Liver (tissue), 9 donors: Measurements from ENCODE around the gene NR6A1. TPM values are rescaled to one million over a fixed set of nuclear protein-coding genes. Genes with fewer than 3 reads are reported as not detected.

ENCODE experiments used
- DNase-seq: peaks from one replicate; pipeline ENCODE4 v3.0.0-alpha.2; 2017; ENCODE audit warnings: low spot score
- H3K27ac ChIP-seq, 2 donors: one replicate each; pipeline ENCODE4 v1.7.0; 2013; ENCODE audit warnings: inconsistent platforms in 2 of 2, low read length in 2 of 2, control low read depth in 1 of 2, low read depth in 1 of 2, mild to moderate bottlenecking in 1 of 2
- H3K27me3 ChIP-seq, 4 donors: one replicate each; pipeline versions ENCODE4 v1.6.1 to v1.7.0; 2013; ENCODE audit warnings: low read length in 3 of 4, inconsistent platforms in 1 of 4, mild to moderate bottlenecking in 1 of 4, moderate library complexity in 1 of 4; ENCODE audit not compliant: control insufficient read depth in 4 of 4, insufficient read depth in 4 of 4
- H3K36me3 ChIP-seq, 4 donors: one replicate each; pipeline versions ENCODE4 v1.6.1 to v1.7.0; 2013; ENCODE audit warnings: low read length in 3 of 4, mild to moderate bottlenecking in 3 of 4, low read depth in 1 of 4, moderate library complexity in 1 of 4; ENCODE audit not compliant: control insufficient read depth in 4 of 4, insufficient read depth in 3 of 4
- H3K4me1 ChIP-seq, 4 donors: one replicate each; pipeline versions ENCODE4 v1.6.1 to v1.7.0; 2013; ENCODE audit warnings: low read length in 3 of 4, mild to moderate bottlenecking in 3 of 4, moderate library complexity in 1 of 4; ENCODE audit not compliant: control insufficient read depth in 4 of 4, insufficient read depth in 4 of 4
- H3K4me3 ChIP-seq, 3 donors: one replicate each; pipeline versions ENCODE4 v1.6.1 to v1.7.0; 2013; ENCODE audit warnings: low read length in 3 of 3, control low read depth in 1 of 3, low read depth in 1 of 3, mild to moderate bottlenecking in 1 of 3
- H3K9ac ChIP-seq, 2 donors: one replicate each; pipeline ENCODE4 v1.7.0; 2013; ENCODE audit warnings: low read length in 2 of 2, mild to moderate bottlenecking in 2 of 2, moderate library complexity in 2 of 2, control low read depth in 1 of 2, low read depth in 1 of 2
- H3K9me3 ChIP-seq, 4 donors: one replicate each; pipeline versions ENCODE4 v1.6.1 to v1.7.0; 2013; ENCODE audit warnings: low read length in 3 of 4; ENCODE audit not compliant: control insufficient read depth in 4 of 4
- ATF3 ChIP-seq: IDR thresholded peaks from 2 replicates; pipeline ENCODE4 v1.6.1; 2016; ENCODE audit warnings: antibody characterized with exemption
- CTCF ChIP-seq: fragments of 150-350 bp; IDR thresholded peaks from 2 replicates; pipeline ENCODE4 v1.5.1; 2017; ENCODE audit warnings: improper control_type of control experiment, low read depth, low read length; ENCODE audit not compliant: missing input control
- EGR1 ChIP-seq, 2 donors: IDR thresholded peaks; 2 replicates each; pipeline ENCODE4 v1.6.1; 2016 to 2018; ENCODE audit warnings: antibody characterized with exemption in 2 of 2, low read depth in 2 of 2
- FOXA1 ChIP-seq: IDR thresholded peaks from 2 replicates; pipeline ENCODE4 v1.6.1; 2016; ENCODE audit warnings: antibody characterized with exemption
- FOXA2 ChIP-seq: IDR thresholded peaks from 2 replicates; pipeline ENCODE4 v1.6.1; 2016; ENCODE audit warnings: antibody characterized with exemption
- GABPA ChIP-seq, 2 donors: IDR thresholded peaks in 1 of 2; conservative IDR thresholded peaks in 1 of 2; 2 replicates each; pipeline ENCODE4 v1.6.1; 2016; ENCODE audit warnings: antibody characterized with exemption in 2 of 2, mild to moderate bottlenecking in 1 of 2, moderate library complexity in 1 of 2
- HNF4A ChIP-seq, 2 donors: conservative IDR thresholded peaks; 2 replicates each; pipeline ENCODE4 v1.6.1; 2016; ENCODE audit warnings: antibody characterized with exemption in 2 of 2, mild to moderate bottlenecking in 2 of 2
- HNF4G ChIP-seq: IDR thresholded peaks from 2 replicates; pipeline ENCODE4 v1.6.1; 2016; ENCODE audit warnings: antibody characterized with exemption
- JUND ChIP-seq, 2 donors: IDR thresholded peaks; 2 replicates each; pipeline ENCODE4 v1.6.1; 2016; ENCODE audit warnings: antibody characterized with exemption in 2 of 2
- NR2F2 ChIP-seq: IDR thresholded peaks from 2 replicates; pipeline ENCODE4 v1.6.1; 2016; ENCODE audit warnings: antibody characterized with exemption
- RAD21 ChIP-seq, 2 donors: IDR thresholded peaks; 2 replicates each; pipeline ENCODE4 v1.6.1; 2016; ENCODE audit warnings: antibody characterized with exemption in 2 of 2, mild to moderate bottlenecking in 2 of 2
- REST ChIP-seq: IDR thresholded peaks from 2 replicates; pipeline ENCODE4 v1.6.1; 2016; ENCODE audit warnings: antibody characterized with exemption, mild to moderate bottlenecking
- RXRA ChIP-seq, 2 donors: IDR thresholded peaks; 2 replicates each; pipeline ENCODE4 v1.6.1; 2017 to 2018; ENCODE audit warnings: antibody characterized with exemption in 2 of 2, mild to moderate bottlenecking in 1 of 2
- SP1 ChIP-seq: IDR thresholded peaks from 2 replicates; pipeline ENCODE4 v1.6.1; 2018; ENCODE audit warnings: antibody characterized with exemption, mild to moderate bottlenecking
- TAF1 ChIP-seq: conservative IDR thresholded peaks from 2 replicates; pipeline ENCODE4 v1.6.1; 2016; ENCODE audit warnings: antibody characterized with exemption, mild to moderate bottlenecking
- YY1 ChIP-seq: IDR thresholded peaks from 2 replicates; pipeline ENCODE4 v1.6.1; 2016; ENCODE audit warnings: antibody characterized with exemption, mild to moderate bottlenecking
- WGBS: extraction: QIAGEN DNeasy Blood & Tissue Kit; methylation state at CpG from one replicate; pipeline ENCODE4 v1.1.7; 2013; 5-methylcytosine and 5-hydroxymethylcytosine counted together
- polyA plus RNA-seq, 2 donors: library from polyadenylated mRNA; stranded (reverse) in 1 of 2; unstranded in 1 of 2; fragments of 200-250 nt in 1 of 2; fragments of >200 nt in 1 of 2; fragmentation: Nextera tagmentation in 1 of 2; extraction: Ambion mirVana in 1 of 2; gene quantifications; one replicate each; pipeline versions ENCODE4 v1.2.1 to v1.2.3, GENCODE V29; 2013 to 2015
- total RNA-seq, 2 donors: library from RNA; depleted of rRNA; stranded (reverse); fragments of >200 nt; gene quantifications; one replicate each; pipeline ENCODE4 v1.2.3, GENCODE V29; 2014
- TF ChIP-seq, protein P1 (sequence below): IDR thresholded peaks from 2 replicates; pipeline ENCODE4 v1.6.1; 2016; ENCODE audit warnings: antibody characterized with exemption
- TF ChIP-seq, protein P2 (sequence below): IDR thresholded peaks from 2 replicates; pipeline ENCODE4 v1.6.1; 2016; ENCODE audit warnings: antibody characterized with exemption
- donor health status: healthy.
- donor health status: healthy.
- donor health status: healthy.
- donor health status: healthy.
- donor health status: healthy.

NR6A1 gene
- total and polyA plus RNA-seq, 4 donors = 0.72 to 6.1 (median 2.1) TPM

- H3K9ac ChIP-seq = no peak overlapping the region
- H3K4me1 ChIP-seq = peaks cover 0 to 2% (median 0%) of the 10 kb centered on the region in 4 donors
- no peaks in the 10 kb centered on the region for H3K36me3 ChIP-seq
- H3K9me3 ChIP-seq = no peaks in the 10 kb centered on the region
- TF ChIP-seq JUND (IDR thresholded peaks at IDR 0.05) = no peak
- no peak for TF ChIP-seq HNF4A (conservative IDR thresholded peaks at IDR 0.05)
- TF ChIP-seq REST = no peak
- no peak for TF ChIP-seq EGR1 (IDR thresholded peaks at IDR 0.05; ENCODE audit: low read depth in 2 of 2)
- no peak for TF ChIP-seq YY1
- TF ChIP-seq RAD21 (IDR thresholded peaks at IDR 0.05) = no peak
- TF ChIP-seq FOXA1 = no peak
- TF ChIP-seq HNF4G = no peak
- no peak for TF ChIP-seq RXRA (IDR thresholded peaks at IDR 0.05)
- no peak for TF ChIP-seq FOXA2
- TF ChIP-seq GABPA (IDR thresholded peaks at IDR 0.05 in 1 of 2, conservative IDR thresholded peaks at IDR 0.05 in 1 of 2) = no peak
- no peak for TF ChIP-seq ATF3
- TF ChIP-seq, protein P1, sequence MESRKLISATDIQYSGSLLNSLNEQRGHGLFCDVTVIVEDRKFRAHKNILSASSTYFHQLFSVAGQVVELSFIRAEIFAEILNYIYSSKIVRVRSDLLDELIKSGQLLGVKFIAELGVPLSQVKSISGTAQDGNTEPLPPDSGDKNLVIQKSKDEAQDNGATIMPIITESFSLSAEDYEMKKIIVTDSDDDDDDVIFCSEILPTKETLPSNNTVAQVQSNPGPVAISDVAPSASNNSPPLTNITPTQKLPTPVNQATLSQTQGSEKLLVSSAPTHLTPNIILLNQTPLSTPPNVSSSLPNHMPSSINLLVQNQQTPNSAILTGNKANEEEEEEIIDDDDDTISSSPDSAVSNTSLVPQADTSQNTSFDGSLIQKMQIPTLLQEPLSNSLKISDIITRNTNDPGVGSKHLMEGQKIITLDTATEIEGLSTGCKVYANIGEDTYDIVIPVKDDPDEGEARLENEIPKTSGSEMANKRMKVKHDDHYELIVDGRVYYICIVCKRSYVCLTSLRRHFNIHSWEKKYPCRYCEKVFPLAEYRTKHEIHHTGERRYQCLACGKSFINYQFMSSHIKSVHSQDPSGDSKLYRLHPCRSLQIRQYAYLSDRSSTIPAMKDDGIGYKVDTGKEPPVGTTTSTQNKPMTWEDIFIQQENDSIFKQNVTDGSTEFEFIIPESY = no peak
- TF ChIP-seq, protein P2, sequence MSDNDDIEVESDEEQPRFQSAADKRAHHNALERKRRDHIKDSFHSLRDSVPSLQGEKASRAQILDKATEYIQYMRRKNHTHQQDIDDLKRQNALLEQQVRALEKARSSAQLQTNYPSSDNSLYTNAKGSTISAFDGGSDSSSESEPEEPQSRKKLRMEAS = no peak
- no peak for TF ChIP-seq NR2F2
- no peak for TF ChIP-seq SP1
- no peak for TF ChIP-seq CTCF
- no peak for TF ChIP-seq TAF1
- DNase-seq = no peak
- 95% methylated on average over 7 of the region's 7 CpGs for WGBS
- H3K27me3 ChIP-seq = no peaks in the 10 kb centered on the region
- no peak overlapping the region for H3K4me3 ChIP-seq
- H3K27ac ChIP-seq = no peak overlapping the region
Measured at GRCh38 chr9:124706685-124707084, 64.4 kb downstream of the NR6A1 start.
